Pancreas (tissue), 10 donors: Measurements from ENCODE around the gene GH1. TPM values are rescaled to one million over a fixed set of nuclear protein-coding genes. Genes with fewer than 3 reads are reported as not detected.
"Not testable (repeated sequence)": the region's sequence is repeated elsewhere in the genome, so short reads cannot be mapped to it uniquely, and the experiment has no call there.

Experiments used
- ATAC-seq, 4 donors: fragments of 200-7000 bp; cut with Tn5 transposase; one replicate each; pipeline versions ENCODE4 v1.8.0 to v1.9.1; 2020; ENCODE audit warnings: mild to moderate bottlenecking in 4 of 4, moderate library complexity in 4 of 4
- DNase-seq, 6 donors: peaks; one replicate each; pipeline ENCODE4 v3.0.0-alpha.2; 2020
- FAIRE-seq: peaks from 2 replicates; lab custom pipeline; 2012; peaks lifted over from hg19 to GRCh38; lab: Jason Lieb, UNC
- H3K27ac ChIP-seq, 4 donors: fragments of 200-600 bp; sonication (generic); 1 replicate in 3 of 4; 2 replicates in 1 of 4; pipeline versions ENCODE4 v1.5.0 to v1.8.0; 2020
- H3K27me3 ChIP-seq, 4 donors: fragments of 200-600 bp; one replicate each; pipeline ENCODE4 v1.8.0; 2021
- H3K36me3 ChIP-seq, 3 donors: fragments of 200-600 bp; sonication (generic) in 1 of 3; one replicate each; pipeline versions ENCODE4 v1.5.0 to v1.8.0; 2020 to 2021
- H3K4me1 ChIP-seq, 3 donors: fragments of 200-600 bp; one replicate each; pipeline ENCODE4 v1.8.0; 2021
- H3K4me3 ChIP-seq, 4 donors: fragments of 200-600 bp; sonication (generic) in 2 of 4; one replicate each; pipeline versions ENCODE4 v1.5.0 to v1.8.0; 2020 to 2021
- H3K9me3 ChIP-seq, 4 donors: fragments of 200-600 bp; one replicate each; pipeline ENCODE4 v1.8.0; 2021
- CTCF ChIP-seq, 4 donors: fragments of 200-600 bp; sonication (generic) in 3 of 4; IDR thresholded peaks; one replicate each; pipeline versions ENCODE4 v1.5.0 to v1.8.0; 2021; ENCODE audit warnings: antibody characterized with exemption in 4 of 4
- WGBS, 2 donors: extraction: QIAGEN DNeasy Blood & Tissue Kit; methylation state at CpG; one replicate each; pipeline ENCODE4 v1.1.7; 2013; 5-methylcytosine and 5-hydroxymethylcytosine counted together
- intact Hi-C, 3 donors: fragments of 100-400 bp; cut with DNase I; formaldehyde crosslinking; loops; one replicate each; pipeline versions ENCODE4 v1.11.1 to v1.14.2; 2022
- polyA plus RNA-seq, 2 donors: library from polyadenylated mRNA; stranded (reverse); fragments of 200-250 nt; gene quantifications; one replicate each; pipeline ENCODE4 v1.2.3, GENCODE V29; 2013
- total RNA-seq, 6 donors: library from RNA; stranded (reverse); fragmentation: NEBNext Ultra II Directional in 4 of 6; extraction: Animal tissue kit (Norgen Biotek cat#: 25700) in 4 of 6; gene quantifications; one replicate each; pipeline versions ENCODE4 v1.2.1 to v1.2.4, GENCODE V29; 2021 to 2023
- donor health status: healthy with polysubstance abuse.
- donor health status: DM: no; HTN: no; CAD: no; lungs with moderate emphysema.
- donor health status: DM: no; HTN: no; CAD: no.
- donor health status: control.
- donor health status: control.
- donor health status: Bipolar disorder and iron deficiency.
- donor health status: DM: yes; HTN: yes; CAD: no.
- donor health status: DM: no; HTN: no; CAD: no.
- donor health status: DM: no; HTN: no; CAD: no.
- donor health status: DM: yes; HTN: yes; CAD: no.

GH1 gene
- total and polyA plus RNA-seq, 8 donors: not detected

DNA sequence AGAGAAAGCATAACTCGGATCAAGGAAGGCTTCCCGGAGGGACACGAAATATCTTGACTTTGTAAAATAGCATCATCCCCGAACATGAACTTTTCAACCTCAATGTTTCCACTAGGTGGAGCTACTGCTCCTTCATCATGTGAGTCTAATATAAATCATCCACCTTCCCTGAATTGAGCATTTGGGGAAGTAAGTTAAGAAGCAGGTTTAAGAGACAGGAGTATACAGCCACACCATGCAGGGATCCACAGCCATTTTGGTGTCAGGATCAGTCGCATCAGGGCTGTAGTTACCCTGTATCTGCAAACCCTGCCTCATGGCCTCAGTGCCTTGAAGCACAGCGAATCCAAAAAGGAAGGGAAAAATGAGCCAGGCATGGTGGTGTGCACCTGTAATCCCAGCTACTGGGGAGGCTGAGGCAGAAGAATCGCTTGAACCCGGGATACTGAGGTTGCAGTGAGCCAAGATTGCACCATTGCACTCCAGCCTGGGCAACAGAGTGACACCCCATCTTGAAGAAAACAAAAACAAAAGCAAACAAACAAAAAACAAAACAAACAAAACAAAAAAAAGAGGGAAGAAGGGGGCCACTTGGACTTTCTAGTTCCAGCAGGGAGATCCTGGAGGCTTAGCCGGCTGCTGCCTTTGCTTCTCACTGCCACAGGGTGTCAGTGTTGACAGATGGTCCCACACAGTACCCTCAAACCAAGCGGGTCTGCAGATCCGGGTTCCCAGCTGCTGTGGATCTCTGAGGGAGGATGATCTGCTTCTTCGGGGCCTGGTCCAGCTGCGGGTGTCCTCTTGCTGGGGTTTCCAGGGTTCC is 29.4 kb downstream of the GH1 start:
- WGBS, 2 donors: 20 to 27% methylated on average over 13 of the region's 13 CpGs
- DNase-seq, H3K4me3 ChIP-seq, H3K27me3 ChIP-seq, intact Hi-C loops, H3K27ac ChIP-seq, H3K36me3 ChIP-seq, FAIRE-seq, H3K9me3 ChIP-seq, H3K4me1 ChIP-seq: not testable (repeated sequence)
- peak in 2 of 4 donors; percentile 14 for TF ChIP-seq CTCF (IDR thresholded peaks at IDR 0.05)
- peak in 3 of 4 donors; percentile 59 to 87 (median 84) for ATAC-seq

- H3K9me3 ChIP-seq, DNase-seq, intact Hi-C loops, H3K36me3 ChIP-seq, H3K4me1 ChIP-seq, H3K27ac ChIP-seq, ATAC-seq, FAIRE-seq, H3K27me3 ChIP-seq, H3K4me3 ChIP-seq: not testable (repeated sequence)
- 83 to 88% methylated on average over 11 of the region's 11 CpGs for WGBS, 2 donors
These were observed 33.5 kb downstream of the GH1 start for GRCh38 chr17:63885119-63885518.

- WGBS, 2 donors: 70 to 79% methylated on average over 9 of the region's 9 CpGs
- ATAC-seq, H3K27me3 ChIP-seq, H3K36me3 ChIP-seq, H3K4me3 ChIP-seq, DNase-seq, FAIRE-seq, intact Hi-C loops, H3K27ac ChIP-seq, H3K9me3 ChIP-seq, H3K4me1 ChIP-seq: not testable (repeated sequence)
These were observed 36.0 kb downstream of the GH1 start for GRCh38 chr17:63882626-63883126.

- intact Hi-C loops: no loop called here
- TF ChIP-seq CTCF (IDR thresholded peaks at IDR 0.05): peak; percentile 24 to 47 (median 34)
- peak in 5 of 6 donors; percentile 27 to 62 (median 53) for DNase-seq
- Histone ChIP-seq H3K27me3 (no peaks in the 10 kb centered on the region), H3K4me1 (no peaks in the 10 kb centered on the region), H3K9me3 (no peaks in the 10 kb centered on the region), H3K4me3 (no peak within 1 kb of the TSS), H3K36me3 (no peaks in the 10 kb centered on the region), H3K27ac (no peak within 1 kb of the TSS)
- WGBS, 2 donors: 31 to 45% methylated on average over 12 to 15 of the region's 15 CpGs
- no peak for FAIRE-seq
- peak; percentile 55 to 94 (median 90) for ATAC-seq
These were observed 36.6 kb downstream of the GH1 start, which contains the start of gene GH2 for GRCh38 chr17:63881935-63882601. TSS of gene GH2 (minus strand) at chr17:63881944. CDS start at chr17:63881801, 143 bp downstream.

- H3K4me3 ChIP-seq, H3K27me3 ChIP-seq, DNase-seq, intact Hi-C loops, FAIRE-seq, H3K4me1 ChIP-seq, H3K9me3 ChIP-seq, H3K27ac ChIP-seq, H3K36me3 ChIP-seq: not testable (repeated sequence)
- peak in 3 of 4 donors; percentile 24 to 39 (median 26) for ATAC-seq
- 61 to 63% methylated on average over 11 of the region's 11 CpGs for WGBS, 2 donors
These were observed 37.3 kb downstream of the GH1 start for GRCh38 chr17:63881337-63881736.

DNA sequence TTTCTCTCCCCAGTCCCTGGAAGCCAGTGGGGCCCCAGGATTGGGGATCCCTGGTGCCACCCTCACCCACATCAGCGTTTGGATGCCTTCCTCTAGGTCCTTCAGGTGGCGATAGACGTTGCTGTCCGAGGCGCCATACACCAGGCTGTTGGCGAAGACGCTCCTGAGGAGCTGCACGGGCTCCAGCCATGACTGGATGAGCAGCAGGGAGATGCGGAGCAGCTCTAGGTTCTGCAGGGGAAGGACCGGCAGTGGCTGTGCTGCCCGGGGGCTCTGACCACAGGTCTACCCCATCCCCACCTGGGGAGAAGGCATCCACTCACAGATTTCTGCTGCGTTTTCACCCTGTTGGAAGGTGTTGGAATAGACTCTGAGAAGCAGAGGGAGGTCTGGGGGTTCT is 37.9 kb downstream of the GH1 start:
- no peak overlapping the region for H3K27ac ChIP-seq
- H3K36me3 ChIP-seq: no peaks in the 10 kb centered on the region
- ATAC-seq: no peak
- H3K9me3 ChIP-seq: no peaks in the 10 kb centered on the region
- intact Hi-C loops: no loop called here
- H3K27me3 ChIP-seq: no peaks in the 10 kb centered on the region
- H3K4me3 ChIP-seq: no peak overlapping the region
- no peak for DNase-seq
- 76 to 80% methylated on average over 12 of the region's 12 CpGs for WGBS, 2 donors
- no peaks in the 10 kb centered on the region for H3K4me1 ChIP-seq
- FAIRE-seq: no peak
- TF ChIP-seq CTCF (IDR thresholded peaks at IDR 0.05): no peak

DNA sequence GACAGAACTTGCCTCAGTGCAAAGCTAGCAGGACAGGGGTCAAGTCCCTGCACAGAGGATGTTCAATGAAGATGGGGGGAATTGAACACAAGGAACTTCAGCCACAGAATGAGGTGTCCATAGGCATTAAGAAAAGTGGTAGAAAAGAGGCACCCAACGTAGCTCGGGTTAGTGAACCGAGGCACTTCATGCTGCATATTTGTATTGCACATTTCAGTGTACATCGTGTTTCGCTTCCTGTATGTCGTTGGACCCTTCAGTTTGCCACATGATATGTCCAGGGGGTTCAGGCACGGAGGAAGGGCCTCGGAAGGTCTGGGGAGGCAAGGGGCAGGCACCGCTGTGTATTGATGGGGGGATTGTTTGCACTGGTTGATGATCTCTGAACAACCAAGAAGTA is 40.2 kb downstream of the GH1 start:
- 71 to 83% methylated on average over 9 of the region's 9 CpGs for WGBS, 2 donors
- H3K36me3 ChIP-seq, H3K27me3 ChIP-seq, H3K4me3 ChIP-seq, H3K27ac ChIP-seq, ATAC-seq, intact Hi-C loops, H3K9me3 ChIP-seq, DNase-seq, FAIRE-seq, H3K4me1 ChIP-seq: not testable (repeated sequence)

GRCh38 chr17:63874693-63875092 is 43.9 kb downstream of the GH1 start:
- not testable (repeated sequence) for FAIRE-seq, DNase-seq

More at GRCh38 chr17:63874693-63875092, 43.9 kb downstream of the GH1 start:
- 82 to 86% methylated on average over 6 of the region's 6 CpGs for WGBS, 2 donors
- H3K4me3 ChIP-seq, H3K4me1 ChIP-seq, H3K9me3 ChIP-seq, ATAC-seq, intact Hi-C loops, H3K27me3 ChIP-seq, H3K27ac ChIP-seq, H3K36me3 ChIP-seq: not testable (repeated sequence)
